ENCODE data around the gene ARHGEF10L.
A peak's percentile ranks its signal among the peaks of the same experiment; 100 is the strongest.

The ARHGEF10L gene

GRCh38 chr1:17713993-17714392 lies 174.5 kb downstream of the ARHGEF10L start:
- no peak for DNase-seq
- no peak overlapping the region for H2BK15ac ChIP-seq (ENCODE audit: low read depth, poor library complexity, severe bottlenecking)
- H3K23ac ChIP-seq (ENCODE audit: low read length in 2 of 2): no peak overlapping the region
- no peak overlapping the region for H2BK120ac ChIP-seq (ENCODE audit: low read depth, low read length)
- H3K9me3 ChIP-seq (ENCODE audit: control insufficient read depth, low read length): peaks cover 16% of the 10 kb centered on the region
- no peak overlapping the region for H2BK5ac ChIP-seq (ENCODE audit: low read depth, low read length, poor library complexity, severe bottlenecking)
- 86% methylated on average over 5 of the region's 5 CpGs for WGBS
- H3K36me3 ChIP-seq (ENCODE audit: control insufficient read depth in 1 of 2, insufficient read depth in 2 of 2, low read depth in 1 of 2, low read length in 2 of 2): no peaks in the 10 kb centered on the region
- H3K27me3 ChIP-seq (ENCODE audit: control insufficient read depth in 1 of 2, insufficient read depth in 1 of 2, low read length in 2 of 2): peaks cover 8% of the 10 kb centered on the region in 2 experiments
- peaks cover 5% of the 10 kb centered on the region for H3K4me1 ChIP-seq (ENCODE audit: control insufficient read depth, insufficient read depth, low read depth, low read length)
- no peaks in the 10 kb centered on the region for H3K79me1 ChIP-seq (replicated peaks; ENCODE audit: low read length, poor library complexity, severe bottlenecking)
- H3K4me3 ChIP-seq (ENCODE audit: insufficient read depth in 1 of 2, low read depth in 1 of 2, low read length in 2 of 2): no peak overlapping the region
- H2AK5ac ChIP-seq (ENCODE audit: low read length, severe bottlenecking): no peak overlapping the region
- H4K91ac ChIP-seq (ENCODE audit: low read length): no peak overlapping the region
- no peak overlapping the region for H2BK12ac ChIP-seq (ENCODE audit: low read length in 2 of 2)
- no peak overlapping the region for H3K4me2 ChIP-seq (ENCODE audit: low read length, poor library complexity, severe bottlenecking)
- H3K27ac ChIP-seq (ENCODE audit: low read length, poor library complexity, severe bottlenecking): no peak overlapping the region
- H2AFZ ChIP-seq (ENCODE audit: low read depth, low read length): no peak overlapping the region
- no peak overlapping the region for H3K14ac ChIP-seq (ENCODE audit: low read length in 2 of 2)
- H3K18ac ChIP-seq (ENCODE audit: low read depth in 1 of 2, low read length in 2 of 2): no peak overlapping the region
- no peak overlapping the region for H3K9ac ChIP-seq (ENCODE audit: low read length)
- no peak overlapping the region for H3K4ac ChIP-seq (ENCODE audit: low read depth in 1 of 2, low read length in 2 of 2)
- no peak overlapping the region for H4K8ac ChIP-seq (ENCODE audit: low read length)

GRCh38 chr1:17717594-17718535 lies 178.4 kb downstream of the ARHGEF10L start:
- Histone ChIP-seq H3K4ac (ENCODE audit: low read depth in 1 of 2, low read length in 2 of 2) (no peak overlapping the region), H2BK120ac (ENCODE audit: low read depth, low read length) (no peak overlapping the region), H2BK15ac (ENCODE audit: low read depth, poor library complexity, severe bottlenecking) (no peak overlapping the region), H3K36me3 (ENCODE audit: control insufficient read depth in 1 of 2, insufficient read depth in 2 of 2, low read depth in 1 of 2, low read length in 2 of 2) (no peaks in the 10 kb centered on the region), H2AFZ (ENCODE audit: low read depth, low read length) (no peak overlapping the region), H3K27ac (ENCODE audit: low read length, poor library complexity, severe bottlenecking) (no peak overlapping the region), H4K91ac (ENCODE audit: low read length) (no peak overlapping the region), H2AK5ac (ENCODE audit: low read length, severe bottlenecking) (no peak overlapping the region), H3K4me1 (ENCODE audit: control insufficient read depth, insufficient read depth, low read depth, low read length) (peaks cover 11% of the 10 kb centered on the region), H3K14ac (ENCODE audit: low read length in 2 of 2) (no peak overlapping the region), H4K8ac (ENCODE audit: low read length) (no peak overlapping the region), H2BK12ac (ENCODE audit: low read length in 2 of 2) (no peak overlapping the region), H3K18ac (ENCODE audit: low read depth in 1 of 2, low read length in 2 of 2) (no peak overlapping the region), H3K9me3 (ENCODE audit: control insufficient read depth, low read length) (no peaks in the 10 kb centered on the region), H3K4me2 (ENCODE audit: low read length, poor library complexity, severe bottlenecking) (no peak overlapping the region), H2BK5ac (ENCODE audit: low read depth, low read length, poor library complexity, severe bottlenecking) (no peak overlapping the region), H3K9ac (ENCODE audit: low read length) (no peak overlapping the region), H3K27me3 (ENCODE audit: control insufficient read depth in 1 of 2, insufficient read depth in 1 of 2, low read length in 2 of 2) (peaks cover 3 to 8% of the 10 kb centered on the region in 2 experiments), H3K4me3 (ENCODE audit: insufficient read depth in 1 of 2, low read depth in 1 of 2, low read length in 2 of 2) (no peak overlapping the region), H3K79me1 (replicated peaks; ENCODE audit: low read length, poor library complexity, severe bottlenecking) (no peaks in the 10 kb centered on the region), H3K23ac (ENCODE audit: low read length in 2 of 2) (no peak overlapping the region)
- 74% methylated on average over 25 of the region's 25 CpGs for WGBS
- DNase-seq: no peak

- Histone ChIP-seq H2BK12ac (ENCODE audit: low read length in 2 of 2) (no peak overlapping the region), H3K27me3 (ENCODE audit: control insufficient read depth in 1 of 2, insufficient read depth in 1 of 2, low read length in 2 of 2) (peaks cover 0 to 4% of the 10 kb centered on the region in 2 experiments), H3K23ac (ENCODE audit: low read length in 2 of 2) (peak overlapping the region in 1 of 2 experiments; percentile 16), H3K36me3 (ENCODE audit: control insufficient read depth in 1 of 2, insufficient read depth in 2 of 2, low read depth in 1 of 2, low read length in 2 of 2) (no peaks in the 10 kb centered on the region), H3K4me2 (ENCODE audit: low read length, poor library complexity, severe bottlenecking) (no peak overlapping the region), H3K9me3 (ENCODE audit: control insufficient read depth, low read length) (no peaks in the 10 kb centered on the region), H2AK5ac (ENCODE audit: low read length, severe bottlenecking) (no peak overlapping the region), H3K4ac (ENCODE audit: low read depth in 1 of 2, low read length in 2 of 2) (no peak overlapping the region), H3K18ac (ENCODE audit: low read depth in 1 of 2, low read length in 2 of 2) (no peak overlapping the region), H3K4me3 (ENCODE audit: insufficient read depth in 1 of 2, low read depth in 1 of 2, low read length in 2 of 2) (no peak overlapping the region), H3K4me1 (ENCODE audit: control insufficient read depth, insufficient read depth, low read depth, low read length) (peaks cover 11% of the 10 kb centered on the region), H3K79me1 (replicated peaks; ENCODE audit: low read length, poor library complexity, severe bottlenecking) (no peaks in the 10 kb centered on the region), H3K27ac (ENCODE audit: low read length, poor library complexity, severe bottlenecking) (no peak overlapping the region), H3K14ac (ENCODE audit: low read length in 2 of 2) (no peak overlapping the region), H4K91ac (ENCODE audit: low read length) (no peak overlapping the region), H3K9ac (ENCODE audit: low read length) (no peak overlapping the region), H4K8ac (ENCODE audit: low read length) (no peak overlapping the region), H2AFZ (ENCODE audit: low read depth, low read length) (no peak overlapping the region), H2BK5ac (ENCODE audit: low read depth, low read length, poor library complexity, severe bottlenecking) (no peak overlapping the region), H2BK120ac (ENCODE audit: low read depth, low read length) (no peak overlapping the region), H2BK15ac (ENCODE audit: low read depth, poor library complexity, severe bottlenecking) (no peak overlapping the region)
- 81% methylated on average over 4 of the region's 5 CpGs for WGBS
- DNase-seq: peak; percentile 18
Observed at GRCh38 chr1:17719874-17720273, 180.4 kb downstream of the ARHGEF10L start.

GRCh38 chr1:17721444-17721843 lies 181.9 kb downstream of the ARHGEF10L start:
- no peak overlapping the region for H4K8ac ChIP-seq (ENCODE audit: low read length)
- no peak overlapping the region for H3K4me2 ChIP-seq (ENCODE audit: low read length, poor library complexity, severe bottlenecking)
- H3K4me1 ChIP-seq (ENCODE audit: control insufficient read depth, insufficient read depth, low read depth, low read length): peaks cover 11% of the 10 kb centered on the region
- no peak overlapping the region for H3K18ac ChIP-seq (ENCODE audit: low read depth in 1 of 2, low read length in 2 of 2)
- H3K4ac ChIP-seq (ENCODE audit: low read depth in 1 of 2, low read length in 2 of 2): no peak overlapping the region
- no peak overlapping the region for H2BK12ac ChIP-seq (ENCODE audit: low read length in 2 of 2)
- H2BK120ac ChIP-seq (ENCODE audit: low read depth, low read length): no peak overlapping the region
- no peak overlapping the region for H3K27ac ChIP-seq (ENCODE audit: low read length, poor library complexity, severe bottlenecking)
- H4K91ac ChIP-seq (ENCODE audit: low read length): no peak overlapping the region
- H3K23ac ChIP-seq (ENCODE audit: low read length in 2 of 2): no peak overlapping the region
- no peak overlapping the region for H2AFZ ChIP-seq (ENCODE audit: low read depth, low read length)
- H2BK5ac ChIP-seq (ENCODE audit: low read depth, low read length, poor library complexity, severe bottlenecking): no peak overlapping the region
- no peak overlapping the region for H2BK15ac ChIP-seq (ENCODE audit: low read depth, poor library complexity, severe bottlenecking)
- WGBS: 100% methylated on average over 2 of the region's 2 CpGs
- H3K79me1 ChIP-seq (replicated peaks; ENCODE audit: low read length, poor library complexity, severe bottlenecking): no peaks in the 10 kb centered on the region
- H3K9ac ChIP-seq (ENCODE audit: low read length): no peak overlapping the region
- no peaks in the 10 kb centered on the region for H3K9me3 ChIP-seq (ENCODE audit: control insufficient read depth, low read length)
- H3K4me3 ChIP-seq (ENCODE audit: insufficient read depth in 1 of 2, low read depth in 1 of 2, low read length in 2 of 2): no peak overlapping the region
- peaks cover 0 to 9% of the 10 kb centered on the region in 2 experiments for H3K27me3 ChIP-seq (ENCODE audit: control insufficient read depth in 1 of 2, insufficient read depth in 1 of 2, low read length in 2 of 2)
- H3K36me3 ChIP-seq (ENCODE audit: control insufficient read depth in 1 of 2, insufficient read depth in 2 of 2, low read depth in 1 of 2, low read length in 2 of 2): no peaks in the 10 kb centered on the region
- no peak overlapping the region for H3K14ac ChIP-seq (ENCODE audit: low read length in 2 of 2)
- no peak for DNase-seq
- no peak overlapping the region for H2AK5ac ChIP-seq (ENCODE audit: low read length, severe bottlenecking)
